NCI-H2029 (cell line): ENCODE data around the gene WWOX.
"Not testable (repeated sequence)": the region's sequence is repeated elsewhere in the genome, so short reads cannot be mapped to it uniquely, and the experiment has no call there.

Experiments used
- DNase-seq: peaks from one replicate; lab custom pipeline; 2025; lab: John Stamatoyannopoulos, UW

The WWOX gene

GRCh38 chr16:78502812-78503350, 403.4 kb downstream of the WWOX start:
- DNase-seq = no peak

GRCh38 chr16:78503602-78504001, 404.1 kb downstream of the WWOX start:
- DNase-seq = no peak

- no peak for DNase-seq
Measured at GRCh38 chr16:78504401-78504851, 405.0 kb downstream of the WWOX start.

GRCh38 chr16:78505036-78505435, 405.6 kb downstream of the WWOX start:
- DNase-seq = no peak

GRCh38 chr16:78505544-78506366, 406.3 kb downstream of the WWOX start:
- no peak for DNase-seq

- no peak for DNase-seq
Measured at GRCh38 chr16:78506367-78507193, 407.1 kb downstream of the WWOX start.

GRCh38 chr16:78507576-78507975, 408.1 kb downstream of the WWOX start:
- DNase-seq = no peak

- DNase-seq = no peak
Measured at GRCh38 chr16:78509965-78510364, 410.5 kb downstream of the WWOX start.

- no peak for DNase-seq
Measured at GRCh38 chr16:78510496-78510895, 411.0 kb downstream of the WWOX start.

GRCh38 chr16:78513838-78514237, 414.4 kb downstream of the WWOX start:
- no peak for DNase-seq

GRCh38 chr16:78514888-78515287, 415.4 kb downstream of the WWOX start:
- DNase-seq = not testable (repeated sequence)

- DNase-seq = no peak
Measured at GRCh38 chr16:78515421-78515820, 416.0 kb downstream of the WWOX start.

- no peak for DNase-seq
Measured at GRCh38 chr16:78516006-78516736, 416.7 kb downstream of the WWOX start.

- no peak for DNase-seq
Measured at GRCh38 chr16:78519896-78520295, 420.4 kb downstream of the WWOX start.

- no peak for DNase-seq
Measured at GRCh38 chr16:78520470-78520869, 421.0 kb downstream of the WWOX start.

- DNase-seq = no peak
Measured at GRCh38 chr16:78522327-78522726, 422.9 kb downstream of the WWOX start.

GRCh38 chr16:78523212-78523985, 423.9 kb downstream of the WWOX start:
- no peak for DNase-seq

- no peak for DNase-seq
Measured at GRCh38 chr16:78524066-78524595, 424.7 kb downstream of the WWOX start.

GRCh38 chr16:78528265-78528664, 428.8 kb downstream of the WWOX start:
- DNase-seq = no peak

GRCh38 chr16:78529881-78530280, 430.4 kb downstream of the WWOX start:
- no peak for DNase-seq

- DNase-seq = no peak
Measured at GRCh38 chr16:78530283-78530682, 430.8 kb downstream of the WWOX start.
